Spleen (tissue), 11 donors: ENCODE measurements around the gene CDA. TPM values are rescaled to one million over a fixed set of nuclear protein-coding genes. Genes with fewer than 3 reads are reported as not detected.
A peak's percentile ranks its signal among the peaks of the same experiment; 100 is the strongest.

Experiments used
- DNase-seq: peaks from one replicate; pipeline ENCODE4 v3.0.0-alpha.2; 2020
- H3K27ac ChIP-seq, 8 donors: fragments of 200-600 bp; sonication (generic) in 7 of 8; 1 replicate in 4 of 8; 2 replicates in 4 of 8; pipeline versions ENCODE4 v1.5.0 to v1.8.0; 2016 to 2021; ENCODE audit warnings: inconsistent platforms in 4 of 8, mild to moderate bottlenecking in 4 of 8, moderate library complexity in 1 of 8
- H3K27me3 ChIP-seq, 7 donors: fragments of 200-600 bp; sonication (generic) in 6 of 7; replicated peaks in 1 of 7; 1 replicate in 4 of 7; 2 replicates in 3 of 7; pipeline versions ENCODE4 v1.5.0 to v1.8.0; 2016 to 2021; ENCODE audit warnings: inconsistent platforms in 3 of 7, mild to moderate bottlenecking in 1 of 7
- H3K36me3 ChIP-seq, 6 donors: fragments of 200-600 bp; sonication (generic) in 5 of 6; 1 replicate in 4 of 6; 2 replicates in 2 of 6; pipeline versions ENCODE4 v1.5.0 to v1.8.0; 2016 to 2021; ENCODE audit warnings: inconsistent platforms in 2 of 6
- H3K4me1 ChIP-seq, 6 donors: fragments of 200-600 bp; sonication (generic) in 5 of 6; 1 replicate in 3 of 6; 2 replicates in 3 of 6; pipeline versions ENCODE4 v1.5.0 to v1.8.0; 2016 to 2021; ENCODE audit warnings: inconsistent platforms in 3 of 6
- H3K4me3 ChIP-seq, 8 donors: fragments of 200-600 bp; sonication (generic) in 7 of 8; 1 replicate in 4 of 8; 2 replicates in 4 of 8; pipeline versions ENCODE4 v1.5.0 to v1.8.0; 2016 to 2021; ENCODE audit warnings: inconsistent platforms in 4 of 8, mild to moderate bottlenecking in 4 of 8, moderate library complexity in 2 of 8
- H3K9me3 ChIP-seq, 8 donors: fragments of 200-600 bp; sonication (generic) in 7 of 8; 1 replicate in 4 of 8; 2 replicates in 4 of 8; pipeline versions ENCODE4 v1.5.0 to v1.8.0; 2016 to 2021; ENCODE audit warnings: inconsistent platforms in 4 of 8
- CTCF ChIP-seq, 11 experiments: fragments of 200-600 bp in 7 of 11; fragments of 450-650 bp in 4 of 11; sonication (generic) in 4 of 11; IDR thresholded peaks in 8 of 11; conservative IDR thresholded peaks in 3 of 11; 1 replicate in 7 of 11; 2 replicates in 4 of 11; pipeline versions ENCODE4 v1.4.0 to v1.8.0; 2016 to 2021; ENCODE audit warnings: antibody characterized with exemption in 11 of 11, inconsistent platforms in 4 of 11, mild to moderate bottlenecking in 1 of 11
- POLR2A ChIP-seq, 3 donors: fragments of 450-650 bp; IDR thresholded peaks; one replicate each; pipeline ENCODE4 v1.5.1; 2017; ENCODE audit warnings: antibody characterized with exemption in 3 of 3, mild to moderate bottlenecking in 1 of 3
- POLR2AphosphoS5 ChIP-seq, 3 donors: sonication (generic); formaldehyde crosslinking; IDR thresholded peaks; one replicate each; pipeline ENCODE4 v1.5.1; 2017; ENCODE audit warnings: antibody characterized with exemption in 3 of 3
- WGBS, 5 donors: extraction: QIAGEN DNeasy Blood & Tissue Kit in 3 of 5; methylation state at CpG; one replicate each; pipeline versions ENCODE4 v1.1.5 to v1.1.7; 2013 to 2018; 5-methylcytosine and 5-hydroxymethylcytosine counted together
- intact Hi-C: fragments of 100-400 bp; cut with DNase I; formaldehyde crosslinking; loops from one replicate; pipeline ENCODE4 v1.15.0; 2023; ENCODE audit warnings: low total_unique reads
- polyA plus RNA-seq, 3 donors: library from polyadenylated mRNA; stranded (reverse); fragments of 200-250 nt; gene quantifications; one replicate each; pipeline ENCODE4 v1.2.1, GENCODE V29; 2013
- total RNA-seq, 7 donors: library from RNA; depleted of rRNA in 3 of 7; stranded (reverse); fragments of >200 nt in 3 of 7; fragmentation: NEBNext Ultra II Directional in 4 of 7; extraction: Animal tissue kit (Norgen Biotek cat#: 25700) in 4 of 7; gene quantifications; one replicate each; pipeline versions ENCODE4 v1.1.0 to v1.2.1, GENCODE V29; 2016 to 2021
- donor health status: healthy with polysubstance abuse.
- donor health status: DM: no; HTN: no; CAD: no; lungs with moderate emphysema.
- donor health status: DM: no; HTN: no; CAD: no.
- donor health status: Bipolar disorder and iron deficiency.
- donor health status: healthy.
- donor health status: DM: no; HTN: no; CAD: no.
- donor health status: DM: yes; HTN: yes; CAD: no.

The CDA gene
- total and polyA plus RNA-seq, 10 donors = 4.2 to 47.2 (median 15.6) TPM

GRCh38 chr1:20555758-20556120 lies 33.2 kb upstream of the CDA start:
- Histone ChIP-seq H3K36me3 (no peaks in the 10 kb centered on the region), H3K27me3 (peaks cover 0 to 72% (median 32%) of the 10 kb centered on the region in 7 donors), H3K9me3 (no peaks in the 10 kb centered on the region), H3K27ac (no peak overlapping the region), H3K4me1 (peaks cover 4 to 46% (median 25%) of the 10 kb centered on the region in 6 donors), H3K4me3 (no peak overlapping the region)
- 70 to 75% (median 73%) methylated on average over 4 of the region's 4 CpGs for WGBS, 5 donors
- intact Hi-C loops = no loop called here
- no peak for DNase-seq
- TF ChIP-seq CTCF (IDR thresholded peaks at IDR 0.05 in 8 of 11, conservative IDR thresholded peaks at IDR 0.05 in 3 of 11) (no peak), POLR2A (IDR thresholded peaks at IDR 0.05) (no peak), POLR2AphosphoS5 (IDR thresholded peaks at IDR 0.05) (no peak)

- peaks cover 0 to 68% (median 16%) of the 10 kb centered on the region in 7 donors for H3K27me3 ChIP-seq
- no peaks in the 10 kb centered on the region for H3K9me3 ChIP-seq
- DNase-seq = no peak
- H3K4me1 ChIP-seq = peaks cover 0 to 26% (median 13%) of the 10 kb centered on the region in 6 donors
- no peak overlapping the region for H3K4me3 ChIP-seq
- no peak overlapping the region for H3K27ac ChIP-seq
- no peaks in the 10 kb centered on the region for H3K36me3 ChIP-seq
- intact Hi-C loops = no loop called here
- no peak for TF ChIP-seq CTCF (IDR thresholded peaks at IDR 0.05 in 8 of 11, conservative IDR thresholded peaks at IDR 0.05 in 3 of 11)
- no peak for TF ChIP-seq POLR2A (IDR thresholded peaks at IDR 0.05)
- no peak for TF ChIP-seq POLR2AphosphoS5 (IDR thresholded peaks at IDR 0.05)
- 51 to 60% (median 58%) methylated on average over 5 of the region's 5 CpGs for WGBS, 5 donors
Measured at GRCh38 chr1:20558191-20558590, 30.7 kb upstream of the CDA start.

DNA sequence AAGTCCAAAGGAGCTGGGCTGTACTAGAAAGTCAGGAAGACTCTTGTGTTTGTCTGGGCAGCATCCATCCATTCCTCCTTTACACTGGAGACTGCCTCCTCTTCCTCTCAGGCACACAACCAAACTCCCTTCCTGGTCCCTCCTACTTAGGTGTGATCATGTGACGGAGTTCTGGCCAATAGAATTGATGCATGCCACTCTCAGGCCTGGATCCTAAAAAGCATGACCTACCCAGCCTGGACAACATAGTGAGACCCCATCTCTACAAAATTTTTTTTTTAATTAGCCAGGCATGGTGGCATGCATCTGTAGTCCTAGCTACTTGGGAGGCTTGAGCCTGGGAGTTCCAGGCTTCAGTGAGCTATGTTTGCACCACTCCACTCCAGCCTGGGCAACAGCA lies 27.9 kb upstream of the CDA start:
- no peaks in the 10 kb centered on the region for H3K9me3 ChIP-seq
- WGBS, 5 donors = 31 to 88% (median 79%) methylated on average over 1 of the region's 1 CpG
- H3K27ac ChIP-seq = no peak overlapping the region
- intact Hi-C loops = no loop called here
- TF ChIP-seq POLR2AphosphoS5 (IDR thresholded peaks at IDR 0.05) (no peak), POLR2A (IDR thresholded peaks at IDR 0.05) (no peak), CTCF (IDR thresholded peaks at IDR 0.05 in 8 of 11, conservative IDR thresholded peaks at IDR 0.05 in 3 of 11) (no peak)
- H3K27me3 ChIP-seq = peaks cover 0 to 48% (median 0%) of the 10 kb centered on the region in 7 donors
- no peak overlapping the region for H3K4me3 ChIP-seq
- no peak for DNase-seq
- H3K4me1 ChIP-seq = peaks cover 0 to 5% (median 0%) of the 10 kb centered on the region in 6 donors
- H3K36me3 ChIP-seq = no peaks in the 10 kb centered on the region

- TF ChIP-seq POLR2AphosphoS5 (IDR thresholded peaks at IDR 0.05) (no peak), POLR2A (IDR thresholded peaks at IDR 0.05) (no peak), CTCF (IDR thresholded peaks at IDR 0.05 in 8 of 11, conservative IDR thresholded peaks at IDR 0.05 in 3 of 11) (no peak)
- Histone ChIP-seq H3K27me3 (peaks cover 0 to 56% (median 0%) of the 10 kb centered on the region in 7 donors), H3K4me3 (no peak overlapping the region), H3K9me3 (no peaks in the 10 kb centered on the region), H3K36me3 (no peaks in the 10 kb centered on the region), H3K4me1 (no peaks in the 10 kb centered on the region), H3K27ac (no peak overlapping the region)
- peak; percentile 15 for DNase-seq
- 52 to 66% (median 59%) methylated on average over 4 of the region's 4 CpGs for WGBS, 5 donors
- intact Hi-C loops = no loop called here
Measured at GRCh38 chr1:20565234-20565633, 23.7 kb upstream of the CDA start.
